T-cell (primary cell): ENCODE results near the gene NPM3. TPM values are rescaled to one million over a fixed set of nuclear protein-coding genes. Genes with fewer than 3 reads are reported as not detected.

Source experiments
- ATAC-seq, 4 experiments: fragments of 200-7000 bp in 3 of 4; fragments of 150-1000 bp in 1 of 4; cut with Tn5 transposase; replicated peaks in 1 of 4; 1 replicate in 3 of 4; 2 replicates in 1 of 4; pipeline ENCODE4 v1.10.0; 2021; ENCODE audit warnings: moderate library complexity in 3 of 4, mild to moderate bottlenecking in 2 of 4, moderate number of reproducible peaks in 1 of 4
- CTCF ChIA-PET, 2 donors: fragments of 300-600 bp; sonication (Branson Sonifier 250); formaldehyde crosslinking; loops; one replicate each; lab custom pipeline; 2022; ENCODE audit warnings: antibody characterized with exemption in 2 of 2; lab: Charles Lee
- POLR2A ChIA-PET, 2 donors: fragments of 300-600 bp; sonication (Branson Sonifier 250); formaldehyde crosslinking; loops; one replicate each; lab custom pipeline; 2022; ENCODE audit warnings: antibody characterized with exemption in 2 of 2; lab: Charles Lee
- DNase-seq, 35 experiments: peaks; one replicate each; pipeline versions ENCODE4 v3.0.0 to v3.0.0-alpha.2; 2013 to 2023
- H3K27ac ChIP-seq: one replicate; pipeline ENCODE4 v1.5.1; 2013; ENCODE audit warnings: low read length
- H3K27me3 ChIP-seq, 2 experiments: replicated peaks in 1 of 2; 1 replicate in 1 of 2; 2 replicates in 1 of 2; pipeline versions ENCODE4 v1.6.1 to v1.7.0; 2013; ENCODE audit warnings: low read length in 1 of 2, mixed read lengths in 1 of 2; ENCODE audit not compliant: control insufficient read depth in 2 of 2, insufficient read depth in 2 of 2; ENCODE audit errors: extremely low read depth in 1 of 2
- H3K36me3 ChIP-seq, 2 donors: 1 replicate in 1 of 2; 2 replicates in 1 of 2; pipeline versions ENCODE4 v1.6.1 to v1.7.0; 2013; ENCODE audit warnings: low read length in 1 of 2; ENCODE audit not compliant: control insufficient read depth in 2 of 2, insufficient read depth in 1 of 2; ENCODE audit errors: extremely low read depth in 1 of 2
- H3K4me1 ChIP-seq, 2 experiments: 1 replicate in 1 of 2; 2 replicates in 1 of 2; pipeline versions ENCODE4 v1.6.1 to v1.7.0; 2013; ENCODE audit warnings: low read length in 2 of 2, mixed read lengths in 1 of 2; ENCODE audit not compliant: insufficient read depth in 2 of 2, control insufficient read depth in 1 of 2; ENCODE audit errors: extremely low read depth in 1 of 2
- H3K4me3 ChIP-seq, 2 donors: 1 replicate in 1 of 2; 2 replicates in 1 of 2; pipeline versions ENCODE4 v1.5.1 to v1.7.0; 2013; ENCODE audit warnings: mild to moderate bottlenecking in 2 of 2, low read length in 1 of 2, moderate library complexity in 1 of 2; ENCODE audit not compliant: control insufficient read depth in 1 of 2; ENCODE audit errors: extremely low read depth in 1 of 2
- H3K9me3 ChIP-seq: 2 replicates; pipeline ENCODE4 v1.7.0; 2013
- H3K27ac Mint-ChIP-seq, 2 donors: one replicate each; pipeline ENCODE4 v1.8.0; 2020 to 2021; ENCODE audit warnings: mild to moderate bottlenecking in 2 of 2, mixed read lengths in 2 of 2
- H3K27me3 Mint-ChIP-seq, 2 donors: one replicate each; pipeline ENCODE4 v1.8.0; 2021 to 2022; ENCODE audit warnings: mixed read lengths in 2 of 2
- H3K36me3 Mint-ChIP-seq: one replicate; pipeline ENCODE4 v1.8.0; 2021; ENCODE audit warnings: mixed read lengths
- H3K4me1 Mint-ChIP-seq, 3 donors: one replicate each; pipeline ENCODE4 v1.8.0; 2020 to 2022; ENCODE audit warnings: mixed read lengths in 3 of 3, mild to moderate bottlenecking in 1 of 3
- H3K4me3 Mint-ChIP-seq, 3 donors: one replicate each; pipeline ENCODE4 v1.8.0; 2020 to 2022; ENCODE audit warnings: mild to moderate bottlenecking in 3 of 3, mixed read lengths in 3 of 3, moderate library complexity in 3 of 3
- H3K9me3 Mint-ChIP-seq, 3 donors: one replicate each; pipeline ENCODE4 v1.8.0; 2020 to 2022; ENCODE audit warnings: mixed read lengths in 3 of 3
- WGBS: methylation state at CpG from one replicate; pipeline ENCODE4 v1.1.5; 2013; ENCODE audit warnings: missing lambda C conversion rate; ENCODE audit not compliant: insufficient coverage; 5-methylcytosine and 5-hydroxymethylcytosine counted together
- total RNA-seq, 35 experiments: library from RNA in 6 of 35; stranded (reverse) in 6 of 35; fragments of 120-200 nt in 1 of 35; gene quantifications; one replicate each; pipeline versions ENCODE4 v1.2.1 to v1.2.4 and lab custom pipeline; 2013 to 2026

Gene NPM3
- total RNA-seq, 5 donors from 2014 or later (not counting 1 experiment from before 2014, with no cell fraction given), result 13.1 to 29.7 (median 26.0) TPM

- CTCF ChIA-PET, result interaction anchor here (0.5 to 1.6 kb wide), 19 partner anchors 8 to 836 kb away, joined by 3 to 14 read pairs (median 4); partner anchors contain the start of gene OGA (in 1 of the 2)
- Histone ChIP-seq H3K4me3 (no peak overlapping the region), H3K27ac (no peak overlapping the region), H3K27me3 (peaks cover 13 to 41% of the 10 kb centered on the region in 2 experiments), H3K36me3 (peaks cover 0 to 13% of the 10 kb centered on the region in 2 donors), H3K4me1 (peaks cover 30 to 60% of the 10 kb centered on the region in 2 experiments), H3K9me3 (no peaks in the 10 kb centered on the region)
- Mint-ChIP-seq H3K36me3 (peaks cover 7% of the 10 kb centered on the region), H3K27me3 (peaks cover 22 to 25% of the 10 kb centered on the region in 2 donors), H3K4me3 (peak overlapping the region; percentile 43 to 97 (median 56)), H3K9me3 (no peaks in the 10 kb centered on the region), H3K4me1 (peaks cover 63 to 77% (median 65%) of the 10 kb centered on the region in 3 donors), H3K27ac (no peak overlapping the region)
- 64% methylated on average over 9 of the region's 14 CpGs for WGBS
- ATAC-seq (peak; percentile 53 to 58 (median 54)), DNase-seq (peak; percentile 35 to 84 (median 59))
- POLR2A ChIA-PET, result interaction anchor here in 1 of 2 donors (0.6 kb wide), 1 partner anchor 205 kb away, joined by 6 read pairs; no protein-coding TSS in a partner anchor
These were observed 2.2 kb downstream of the NPM3 start for GRCh38 chr10:101780818-101781654.

- Histone ChIP-seq H3K4me1 (peaks cover 30 to 63% of the 10 kb centered on the region in 2 experiments), H3K27me3 (peaks cover 13 to 44% of the 10 kb centered on the region in 2 experiments), H3K27ac (no peak overlapping the region), H3K36me3 (peaks cover 0 to 6% of the 10 kb centered on the region in 2 donors), H3K9me3 (no peaks in the 10 kb centered on the region), H3K4me3 (peak overlapping the region; percentile 44 to 69)
- ChIA-PET POLR2A (no interaction called here), CTCF (interaction anchor here (1.4 to 1.6 kb wide), 2 partner anchors 17 to 177 kb away, joined by 3 to 12 read pairs; no protein-coding TSS in a partner anchor)
- ATAC-seq (no peak), DNase-seq (no peak)
- H3K27ac Mint-ChIP-seq, result no peak overlapping the region
- peak overlapping the region; percentile 73 to 97 (median 75) for H3K4me3 Mint-ChIP-seq
- no peaks in the 10 kb centered on the region for H3K36me3 Mint-ChIP-seq
- no peaks in the 10 kb centered on the region for H3K9me3 Mint-ChIP-seq
- WGBS, result 30% methylated on average over 5 of the region's 17 CpGs
- peaks cover 22 to 26% of the 10 kb centered on the region in 2 donors for H3K27me3 Mint-ChIP-seq
- peaks cover 57 to 70% (median 57%) of the 10 kb centered on the region in 3 donors for H3K4me1 Mint-ChIP-seq
These were observed 2.9 kb downstream of the NPM3 start for GRCh38 chr10:101780187-101780817.

- no peak overlapping the region for H3K27ac ChIP-seq
- H3K9me3 ChIP-seq, result no peaks in the 10 kb centered on the region
- 5% methylated on average over 42 of the region's 51 CpGs for WGBS
- Mint-ChIP-seq H3K36me3 (no peaks in the 10 kb centered on the region), H3K27me3 (peaks cover 25 to 32% of the 10 kb centered on the region in 2 donors), H3K4me3 (peak overlapping the region; percentile 73 to 97 (median 75)), H3K9me3 (no peaks in the 10 kb centered on the region), H3K4me1 (peaks cover 52 to 70% (median 56%) of the 10 kb centered on the region in 3 donors), H3K27ac (no peak overlapping the region)
- DNase-seq (peak; percentile 48 to 89 (median 76)), ATAC-seq (peak; percentile 56 to 63 (median 62))
- H3K4me3 ChIP-seq, result peak overlapping the region; percentile 44 to 69
- CTCF ChIA-PET, result interaction anchor here (0.7 to 1.2 kb wide), 2 partner anchors 16 to 155 kb away, joined by 3 to 4 read pairs; no protein-coding TSS in a partner anchor
- H3K27me3 ChIP-seq, result peaks cover 13 to 50% of the 10 kb centered on the region in 2 experiments
- POLR2A ChIA-PET, result no interaction called here
- H3K4me1 ChIP-seq, result peaks cover 30 to 69% of the 10 kb centered on the region in 2 experiments
- no peaks in the 10 kb centered on the region for H3K36me3 ChIP-seq
These were observed 3.6 kb downstream of the NPM3 start for GRCh38 chr10:101779544-101780186.

GRCh38 chr10:101778781-101779543, 4.3 kb downstream of the NPM3 start:
- Histone ChIP-seq H3K4me3 (peak overlapping the region; percentile 44 to 69), H3K36me3 (no peaks in the 10 kb centered on the region), H3K27me3 (peaks cover 16 to 57% of the 10 kb centered on the region in 2 experiments), H3K9me3 (no peaks in the 10 kb centered on the region), H3K4me1 (peaks cover 26 to 76% of the 10 kb centered on the region in 2 experiments), H3K27ac (no peak overlapping the region)
- DNase-seq, result peak in 2 of 35 experiments; percentile 26 to 29
- CTCF ChIA-PET, result interaction anchor here (0.7 to 1.2 kb wide), 2 partner anchors 17 to 154 kb away, joined by 3 to 4 read pairs; no protein-coding TSS in a partner anchor
- H3K4me1 Mint-ChIP-seq, result peaks cover 52 to 70% (median 55%) of the 10 kb centered on the region in 3 donors
- H3K27ac Mint-ChIP-seq, result no peak overlapping the region
- ATAC-seq, result peak in 2 of 4 experiments; percentile 7 to 11
- H3K4me3 Mint-ChIP-seq, result peak overlapping the region; percentile 73 to 97 (median 75)
- WGBS, result 16% methylated on average over 58 of the region's 58 CpGs
- H3K36me3 Mint-ChIP-seq, result no peaks in the 10 kb centered on the region
- peaks cover 32 to 39% of the 10 kb centered on the region in 2 donors for H3K27me3 Mint-ChIP-seq
- POLR2A ChIA-PET, result no interaction called here
- H3K9me3 Mint-ChIP-seq, result no peaks in the 10 kb centered on the region

- Mint-ChIP-seq H3K27me3 (peaks cover 39 to 46% of the 10 kb centered on the region in 2 donors), H3K4me3 (peak overlapping the region; percentile 73 to 97 (median 75)), H3K9me3 (no peaks in the 10 kb centered on the region), H3K4me1 (peaks cover 52 to 70% (median 55%) of the 10 kb centered on the region in 3 donors), H3K36me3 (no peaks in the 10 kb centered on the region), H3K27ac (no peak overlapping the region)
- Histone ChIP-seq H3K4me3 (peak overlapping the region in 1 of 2 donors; percentile 69), H3K36me3 (no peaks in the 10 kb centered on the region), H3K27ac (no peak overlapping the region), H3K27me3 (peaks cover 21 to 62% of the 10 kb centered on the region in 2 experiments), H3K4me1 (peaks cover 23 to 71% of the 10 kb centered on the region in 2 experiments), H3K9me3 (no peaks in the 10 kb centered on the region)
- ChIA-PET POLR2A (interaction anchor here in 1 of 2 donors (0.6 kb wide), 1 partner anchor 21 kb away, joined by 3 read pairs; no protein-coding TSS in a partner anchor), CTCF (no interaction called here)
- ATAC-seq, result no peak
- 67% methylated on average over 7 of the region's 12 CpGs for WGBS
- no peak for DNase-seq
These were observed 5.0 kb downstream of the NPM3 start for GRCh38 chr10:101778151-101778780.
